Upper lobe of left lung (tissue), 6 donors: ENCODE results near the gene ENTR1. TPM values are rescaled to one million over a fixed set of nuclear protein-coding genes. Genes with fewer than 3 reads are reported as not detected.
A peak's percentile ranks its signal among the peaks of the same experiment; 100 is the strongest.

Source experiments
- ATAC-seq, 2 donors: fragments of 200-7000 bp; cut with Tn5 transposase; one replicate each; pipeline ENCODE4 v1.9.1; 2022; ENCODE audit warnings: mild to moderate bottlenecking in 2 of 2, moderate library complexity in 2 of 2; ENCODE audit not compliant: low FRiP score in 2 of 2
- DNase-seq, 2 donors: peaks; one replicate each; pipeline ENCODE4 v3.0.0-alpha.2; 2019 to 2020
- H3K27ac ChIP-seq, 4 donors: fragments of 200-600 bp; sonication (generic); one replicate each; pipeline ENCODE4 v1.5.1; 2016 to 2019
- H3K27me3 ChIP-seq, 4 donors: fragments of 200-600 bp; sonication (generic); one replicate each; pipeline ENCODE4 v1.5.1; 2017 to 2019
- H3K36me3 ChIP-seq, 4 donors: fragments of 200-600 bp; sonication (generic); one replicate each; pipeline ENCODE4 v1.5.1; 2016 to 2019
- H3K4me1 ChIP-seq, 4 donors: fragments of 200-600 bp; sonication (generic); one replicate each; pipeline ENCODE4 v1.5.1; 2018 to 2019
- H3K4me3 ChIP-seq, 4 donors: fragments of 200-600 bp; sonication (generic); one replicate each; pipeline ENCODE4 v1.5.1; 2017 to 2019; ENCODE audit warnings: mild to moderate bottlenecking in 2 of 4, moderate library complexity in 1 of 4
- H3K9me3 ChIP-seq, 4 donors: fragments of 200-600 bp; sonication (generic); one replicate each; pipeline ENCODE4 v1.5.1; 2018 to 2019
- EP300 ChIP-seq, 4 donors: sonication (generic); formaldehyde crosslinking; IDR thresholded peaks; one replicate each; pipeline ENCODE4 v1.5.1; 2017; ENCODE audit warnings: antibody characterized with exemption in 4 of 4, control low read depth in 2 of 4
- POLR2A ChIP-seq, 4 donors: fragments of 450-650 bp; IDR thresholded peaks; one replicate each; pipeline ENCODE4 v1.5.1; 2016 to 2017; ENCODE audit warnings: antibody characterized with exemption in 4 of 4, mild to moderate bottlenecking in 2 of 4
- POLR2AphosphoS5 ChIP-seq, 2 donors: sonication (generic); formaldehyde crosslinking; IDR thresholded peaks; one replicate each; pipeline ENCODE4 v1.5.1; 2017; ENCODE audit warnings: antibody characterized with exemption in 2 of 2
- WGBS, 2 donors: methylation state at CpG; one replicate each; pipeline ENCODE4 v1.1.5; 2017 to 2018; 5-methylcytosine and 5-hydroxymethylcytosine counted together
- total RNA-seq, 6 donors: library from RNA; depleted of rRNA in 4 of 6; stranded (reverse); fragments of >200 nt in 4 of 6; gene quantifications; one replicate each; pipeline versions ENCODE4 v1.1.0 to v1.2.1, GENCODE V29; 2016 to 2021
- TF ChIP-seq, protein P1 (sequence below), 6 experiments: fragments of 450-650 bp in 4 of 6; fragments of 200-600 bp in 2 of 6; sonication (generic) in 2 of 6; IDR thresholded peaks; one replicate each; pipeline ENCODE4 v1.5.1; 2016 to 2019; ENCODE audit warnings: antibody characterized with exemption in 6 of 6
- donor health status: DM: no; HTN: no; CAD: no; lungs with moderate emphysema.
- donor health status: DM: no; HTN: yes; CAD: no; lungs with severe emphysema.

ENTR1 gene
- total RNA-seq, 6 donors from 2014 or later, result 29.6 to 128 (median 40.0) TPM

DNA sequence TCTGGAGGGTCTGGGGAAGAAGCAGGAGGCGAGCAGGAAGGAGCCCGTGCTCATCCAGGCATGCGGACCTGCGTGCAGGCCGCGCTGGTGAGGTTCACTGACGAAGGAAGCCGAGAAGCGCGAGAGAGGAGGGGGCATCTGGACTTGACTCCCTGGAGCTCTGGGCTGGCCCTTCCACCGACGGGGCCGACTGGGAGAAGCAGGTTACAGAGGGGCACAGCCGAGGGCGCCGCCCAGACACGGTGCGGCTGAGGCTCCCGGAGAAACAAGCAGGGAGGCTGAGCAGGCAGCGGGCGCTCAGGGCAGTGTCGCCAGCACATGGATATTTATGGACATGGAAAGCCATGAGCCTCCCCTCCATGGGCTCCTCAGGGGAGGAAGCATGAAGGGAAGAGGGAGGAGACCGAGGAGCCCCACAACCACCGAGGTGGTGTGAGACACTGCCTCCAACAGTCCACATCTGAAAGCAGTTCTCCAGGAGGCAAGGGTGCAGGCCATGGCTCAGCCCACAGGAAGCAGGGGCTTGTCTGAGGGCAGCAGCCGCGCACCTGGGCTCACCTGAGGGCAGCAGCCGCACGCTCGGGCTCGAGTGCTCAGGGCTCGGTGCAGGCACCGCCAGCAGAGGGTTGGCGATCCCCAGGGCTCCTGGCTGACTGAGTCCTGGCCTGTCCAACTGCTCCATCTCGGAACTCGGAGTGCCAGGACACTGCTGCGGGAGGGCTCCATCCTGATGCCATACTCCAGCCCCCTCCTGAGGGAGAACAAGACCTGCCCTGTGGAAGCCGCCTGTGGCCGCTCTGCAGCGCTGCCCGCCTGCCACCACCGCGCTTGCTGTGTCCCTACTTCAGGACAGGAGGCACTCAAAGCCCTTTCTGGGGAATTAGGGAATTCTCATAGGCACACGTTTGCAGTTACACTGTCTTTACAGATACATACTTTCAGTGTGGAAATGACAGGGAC, 44.9 kb upstream of the ENTR1 start:
- Histone ChIP-seq H3K36me3 (peaks cover 60 to 100% (median 89%) of the 10 kb centered on the region in 4 donors), H3K9me3 (no peaks in the 10 kb centered on the region), H3K27ac (no peak overlapping the region), H3K4me3 (no peak overlapping the region), H3K27me3 (no peaks in the 10 kb centered on the region), H3K4me1 (no peaks in the 10 kb centered on the region)
- WGBS, 2 donors, result 92 to 93% methylated on average over 29 to 43 of the region's 43 CpGs
- no peak for ATAC-seq
- peak in 1 of 2 donors; percentile 73 for DNase-seq
- TF ChIP-seq POLR2A (IDR thresholded peaks at IDR 0.05) (no peak), POLR2AphosphoS5 (IDR thresholded peaks at IDR 0.05) (no peak), EP300 (IDR thresholded peaks at IDR 0.05) (no peak)
- TF ChIP-seq, protein P1, sequence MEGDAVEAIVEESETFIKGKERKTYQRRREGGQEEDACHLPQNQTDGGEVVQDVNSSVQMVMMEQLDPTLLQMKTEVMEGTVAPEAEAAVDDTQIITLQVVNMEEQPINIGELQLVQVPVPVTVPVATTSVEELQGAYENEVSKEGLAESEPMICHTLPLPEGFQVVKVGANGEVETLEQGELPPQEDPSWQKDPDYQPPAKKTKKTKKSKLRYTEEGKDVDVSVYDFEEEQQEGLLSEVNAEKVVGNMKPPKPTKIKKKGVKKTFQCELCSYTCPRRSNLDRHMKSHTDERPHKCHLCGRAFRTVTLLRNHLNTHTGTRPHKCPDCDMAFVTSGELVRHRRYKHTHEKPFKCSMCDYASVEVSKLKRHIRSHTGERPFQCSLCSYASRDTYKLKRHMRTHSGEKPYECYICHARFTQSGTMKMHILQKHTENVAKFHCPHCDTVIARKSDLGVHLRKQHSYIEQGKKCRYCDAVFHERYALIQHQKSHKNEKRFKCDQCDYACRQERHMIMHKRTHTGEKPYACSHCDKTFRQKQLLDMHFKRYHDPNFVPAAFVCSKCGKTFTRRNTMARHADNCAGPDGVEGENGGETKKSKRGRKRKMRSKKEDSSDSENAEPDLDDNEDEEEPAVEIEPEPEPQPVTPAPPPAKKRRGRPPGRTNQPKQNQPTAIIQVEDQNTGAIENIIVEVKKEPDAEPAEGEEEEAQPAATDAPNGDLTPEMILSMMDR (IDR thresholded peaks at IDR 0.05), result no peak

GRCh38 chr9:136454026-136454796, 43.8 kb upstream of the ENTR1 start:
- no peak for DNase-seq
- no peak for TF ChIP-seq POLR2AphosphoS5 (IDR thresholded peaks at IDR 0.05)
- TF ChIP-seq, protein P1 (IDR thresholded peaks at IDR 0.05), result no peak
- TF ChIP-seq EP300 (IDR thresholded peaks at IDR 0.05), result no peak
- TF ChIP-seq POLR2A (IDR thresholded peaks at IDR 0.05), result no peak
- H3K4me3 ChIP-seq, result no peak overlapping the region
- H3K4me1 ChIP-seq, result no peaks in the 10 kb centered on the region
- H3K36me3 ChIP-seq, result peaks cover 59 to 100% (median 89%) of the 10 kb centered on the region in 4 donors
- H3K27me3 ChIP-seq, result no peaks in the 10 kb centered on the region
- WGBS, 2 donors, result 86 to 94% methylated on average over 24 to 25 of the region's 25 CpGs
- H3K9me3 ChIP-seq, result no peaks in the 10 kb centered on the region
- peak in 1 of 2 donors; percentile 6 for ATAC-seq
- H3K27ac ChIP-seq, result no peak overlapping the region

- Histone ChIP-seq H3K9me3 (no peaks in the 10 kb centered on the region), H3K27me3 (no peaks in the 10 kb centered on the region), H3K4me3 (no peak overlapping the region), H3K36me3 (peaks cover 51 to 100% (median 87%) of the 10 kb centered on the region in 4 donors), H3K4me1 (no peaks in the 10 kb centered on the region), H3K27ac (no peak overlapping the region)
- ATAC-seq (no peak), DNase-seq (no peak)
- TF ChIP-seq, protein P1 (IDR thresholded peaks at IDR 0.05), result no peak
- TF ChIP-seq POLR2A (IDR thresholded peaks at IDR 0.05), result no peak
- TF ChIP-seq POLR2AphosphoS5 (IDR thresholded peaks at IDR 0.05), result no peak
- no peak for TF ChIP-seq EP300 (IDR thresholded peaks at IDR 0.05)
- 92 to 94% methylated on average over 11 of the region's 11 CpGs for WGBS, 2 donors
Measured at GRCh38 chr9:136453326-136453725, 42.9 kb upstream of the ENTR1 start.

GRCh38 chr9:136451221-136451877, 40.9 kb upstream of the ENTR1 start:
- Histone ChIP-seq H3K4me3 (no peak overlapping the region), H3K36me3 (peaks cover 46 to 100% (median 88%) of the 10 kb centered on the region in 4 donors), H3K9me3 (no peaks in the 10 kb centered on the region), H3K27ac (no peak overlapping the region), H3K27me3 (no peaks in the 10 kb centered on the region), H3K4me1 (no peaks in the 10 kb centered on the region)
- no peak for TF ChIP-seq POLR2A (IDR thresholded peaks at IDR 0.05)
- TF ChIP-seq, protein P1 (IDR thresholded peaks at IDR 0.05), result no peak
- no peak for TF ChIP-seq EP300 (IDR thresholded peaks at IDR 0.05)
- no peak for TF ChIP-seq POLR2AphosphoS5 (IDR thresholded peaks at IDR 0.05)
- ATAC-seq, result no peak
- WGBS, 2 donors, result 94 to 95% methylated on average over 26 of the region's 26 CpGs
- no peak for DNase-seq
